ENCODE measurements around the gene MCTP2. TPM values are rescaled to one million over a fixed set of nuclear protein-coding genes. Genes with fewer than 3 reads are reported as not detected.

MCTP2 gene
- total RNA-seq, 1 donor from 2014 or later = 54.2 TPM

GRCh38 chr15:94324835-94325767 is 93.7 kb downstream of the MCTP2 start:
- Mint-ChIP-seq H3K4me1 (peaks cover 19% of the 10 kb centered on the region), H3K27ac (no peak overlapping the region), H3K9me3 (no peaks in the 10 kb centered on the region), H3K27me3 (no peaks in the 10 kb centered on the region), H3K36me3 (ENCODE audit: low read depth) (peaks cover 44% of the 10 kb centered on the region), H3K4me3 (no peak overlapping the region)
- ATAC-seq (ENCODE audit: low read depth) (no peak), DNase-seq (no peak)
- TF ChIP-seq CTCF (IDR thresholded peaks at IDR 0.05) = no peak
- intact Hi-C loops (cut with micrococcal nuclease) = loop anchor here (1.0 to 10.0 kb wide), 6 partner anchors 38 to 1290 kb away; partner anchors contain the start of gene MCTP2
- ChIA-PET CTCF (interaction anchor here (0.7 to 9.0 kb wide), 28 partner anchors 8 to 1294 kb away, joined by 3 to 348 read pairs (median 5); partner anchors contain the start of gene MCTP2), POLR2A (interaction anchor here (0.7 to 5.7 kb wide), 4 partner anchors 18 to 161 kb away, joined by 3 to 27 read pairs (median 15); partner anchors contain the start of gene MCTP2)

GRCh38 chr15:94327356-94327936 is 96.1 kb downstream of the MCTP2 start:
- ChIA-PET CTCF (interaction anchor here (0.7 to 9.0 kb wide), 3 partner anchors 14 to 163 kb away, joined by 3 to 348 read pairs (median 4); no protein-coding TSS in a partner anchor), POLR2A (no interaction called here)
- ATAC-seq (ENCODE audit: low read depth) (peak; percentile 38), DNase-seq (no peak)
- no peaks in the 10 kb centered on the region for H3K9me3 Mint-ChIP-seq
- intact Hi-C loops (cut with micrococcal nuclease) = loop anchor here (5.0 to 10.0 kb wide), 2 partner anchors 965 to 1293 kb away; no protein-coding TSS in a partner anchor
- no peak overlapping the region for H3K27ac Mint-ChIP-seq
- H3K4me3 Mint-ChIP-seq = no peak overlapping the region
- no peaks in the 10 kb centered on the region for H3K27me3 Mint-ChIP-seq
- TF ChIP-seq CTCF (IDR thresholded peaks at IDR 0.05) = no peak
- H3K36me3 Mint-ChIP-seq (ENCODE audit: low read depth) = peaks cover 32% of the 10 kb centered on the region
- peaks cover 19% of the 10 kb centered on the region for H3K4me1 Mint-ChIP-seq

GRCh38 chr15:94331731-94332130 is 100.4 kb downstream of the MCTP2 start:
- H3K27me3 Mint-ChIP-seq = no peaks in the 10 kb centered on the region
- POLR2A ChIA-PET = no interaction called here
- intact Hi-C loops (cut with micrococcal nuclease) = no loop called here
- no peak overlapping the region for H3K27ac Mint-ChIP-seq
- peaks cover 38% of the 10 kb centered on the region for H3K36me3 Mint-ChIP-seq (ENCODE audit: low read depth)
- CTCF ChIA-PET = interaction anchor here (2.0 to 3.7 kb wide), 3 partner anchors 7 to 169 kb away, joined by 4 to 20 read pairs (median 18); no protein-coding TSS in a partner anchor
- ATAC-seq (ENCODE audit: low read depth) (no peak), DNase-seq (no peak)
- H3K9me3 Mint-ChIP-seq = no peaks in the 10 kb centered on the region
- H3K4me1 Mint-ChIP-seq = peaks cover 4% of the 10 kb centered on the region
- H3K4me3 Mint-ChIP-seq = no peak overlapping the region
- no peak for TF ChIP-seq CTCF (IDR thresholded peaks at IDR 0.05)

GRCh38 chr15:94335616-94336015 is 104.3 kb downstream of the MCTP2 start:
- intact Hi-C loops (cut with micrococcal nuclease) = no loop called here
- Mint-ChIP-seq H3K4me3 (no peak overlapping the region), H3K27me3 (no peaks in the 10 kb centered on the region), H3K27ac (no peak overlapping the region), H3K9me3 (no peaks in the 10 kb centered on the region), H3K4me1 (no peaks in the 10 kb centered on the region), H3K36me3 (ENCODE audit: low read depth) (peaks cover 43% of the 10 kb centered on the region)
- TF ChIP-seq CTCF (IDR thresholded peaks at IDR 0.05) = no peak
- DNase-seq (no peak), ATAC-seq (ENCODE audit: low read depth) (no peak)
- ChIA-PET POLR2A (interaction anchor here (0.7 kb wide), 1 partner anchor 162 kb away, joined by 3 read pairs; no protein-coding TSS in a partner anchor), CTCF (no interaction called here)

Data from activated B cell treated with CpG ODN at 0.5 μM for 24 hours (primary cell).